SK-N-SH treated with all-trans-retinoic acid at 6 μM for 48 hours (cell line): ENCODE results near the gene PRKAB1.

Experiments used
- ARNTL ChIP-seq: fragments of 450-650 bp; formaldehyde crosslinking; IDR thresholded peaks from 2 replicates; pipeline ENCODE4 v1.5.0; 2020; ENCODE audit warnings: low read depth, mild to moderate bottlenecking, moderate library complexity, borderline replicate concordance
- CSDC2 ChIP-seq: fragments of 250-450 bp; sonication (Bioruptor Pico); IDR thresholded peaks from 2 replicates; pipeline ENCODE4 v1.5.0; 2020; ENCODE audit warnings: mild to moderate bottlenecking, moderate library complexity
- PATZ1 ChIP-seq: fragments of 250-450 bp; sonication (Bioruptor Pico); IDR thresholded peaks from 2 replicates; pipeline ENCODE4 v1.8.0; 2020; ENCODE audit warnings: mild to moderate bottlenecking, moderate library complexity, borderline replicate concordance
- ZC3H10 ChIP-seq: fragments of 250-450 bp; sonication (Bioruptor Pico); IDR thresholded peaks from 2 replicates; pipeline ENCODE4 v1.5.1; 2021; ENCODE audit warnings: mild to moderate bottlenecking, moderate library complexity
- ZFP30 ChIP-seq: fragments of 450-650 bp; formaldehyde crosslinking; IDR thresholded peaks from 2 replicates; pipeline ENCODE4 v1.5.0; 2022; ENCODE audit warnings: mild to moderate bottlenecking, moderate library complexity

GRCh38 chr12:119720349-119720748 lies 52.4 kb downstream of the PRKAB1 start:
- TF ChIP-seq ZC3H10 (CRISPR knock-in tag) (no peak), ZFP30 (CRISPR knock-in tag) (no peak), PATZ1 (CRISPR knock-in tag) (no peak), CSDC2 (CRISPR knock-in tag) (no peak), ARNTL (no peak)
